ENCODE results near the gene CADPS2.

DNA sequence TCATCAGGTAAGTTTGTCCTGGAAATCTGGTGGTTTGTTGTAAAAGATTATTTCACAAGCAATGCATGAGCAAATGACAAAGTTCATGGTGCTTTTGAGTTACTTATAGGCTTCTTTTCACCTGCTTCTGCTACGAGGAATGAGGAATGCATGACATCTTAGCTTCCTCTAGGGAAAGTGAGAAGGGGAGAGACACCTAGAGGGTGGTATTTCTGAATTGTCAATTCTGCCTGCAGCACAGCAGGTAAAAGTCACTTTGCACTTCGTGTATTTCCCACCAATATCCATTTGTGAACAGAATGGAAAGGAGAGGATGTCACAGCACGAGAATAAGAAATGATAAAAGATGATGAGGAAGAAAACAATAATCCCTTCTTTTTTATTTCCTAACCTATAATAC is 428.3 kb downstream of the CADPS2 start:
- TF ChIP-seq POLR2A (IDR thresholded peaks at IDR 0.05; ENCODE audit: low read depth, low read length), result no peak
- TF ChIP-seq POLR2AphosphoS5 (IDR thresholded peaks at IDR 0.05; ENCODE audit: low read depth, low read length), result no peak
